Ishikawa (cell line): ENCODE data around the gene KRTAP19-8.

Source experiments
- CEBPB ChIP-seq: IDR thresholded peaks from 2 replicates; pipeline ENCODE4 v1.6.1; 2012
- CREB1 ChIP-seq: IDR thresholded peaks from 2 replicates; pipeline ENCODE4 v1.6.1; 2012; ENCODE audit warnings: low read depth
- EGR1 ChIP-seq: IDR thresholded peaks from 2 replicates; pipeline ENCODE4 v1.6.1; 2012
- EP300 ChIP-seq: IDR thresholded peaks from 2 replicates; pipeline ENCODE4 v1.6.1; 2012; ENCODE audit warnings: borderline replicate concordance
- FOXM1 ChIP-seq: IDR thresholded peaks from 2 replicates; pipeline ENCODE4 v1.6.1; 2012; ENCODE audit warnings: low read depth, borderline replicate concordance
- NFIC ChIP-seq: IDR thresholded peaks from 2 replicates; pipeline ENCODE4 v1.6.1; 2012
- RAD21 ChIP-seq: IDR thresholded peaks from 2 replicates; pipeline ENCODE4 v1.6.1; 2012; ENCODE audit warnings: low read depth
- TAF1 ChIP-seq: IDR thresholded peaks from 2 replicates; pipeline ENCODE4 v1.6.1; 2012; ENCODE audit warnings: low read depth, mild to moderate bottlenecking
- TCF12 ChIP-seq: IDR thresholded peaks from 2 replicates; pipeline ENCODE4 v1.6.1; 2012; ENCODE audit warnings: low read depth
- TEAD4 ChIP-seq: IDR thresholded peaks from 2 replicates; pipeline ENCODE4 v1.6.1; 2012
- YY1 ChIP-seq: IDR thresholded peaks from 2 replicates; pipeline ENCODE4 v1.6.1; 2012; ENCODE audit warnings: low read depth
- ZBTB7A ChIP-seq: IDR thresholded peaks from 2 replicates; pipeline ENCODE4 v1.6.1; 2012; ENCODE audit warnings: low read depth
- TF ChIP-seq, protein P1 (sequence below): IDR thresholded peaks from 2 replicates; pipeline ENCODE4 v1.6.1; 2012
- TF ChIP-seq, protein P2 (sequence below): IDR thresholded peaks from 2 replicates; pipeline ENCODE4 v1.6.1; 2012
- TF ChIP-seq, protein P3 (sequence below): IDR thresholded peaks from 2 replicates; pipeline ENCODE4 v1.6.1; 2012; ENCODE audit warnings: low read depth, mild to moderate bottlenecking

The KRTAP19-8 gene

GRCh38 chr21:31078216-31078615 is 39.9 kb upstream of the KRTAP19-8 start:
- TF ChIP-seq NFIC (no peak), ZBTB7A (no peak), EGR1 (no peak)
- TF ChIP-seq, protein P1, sequence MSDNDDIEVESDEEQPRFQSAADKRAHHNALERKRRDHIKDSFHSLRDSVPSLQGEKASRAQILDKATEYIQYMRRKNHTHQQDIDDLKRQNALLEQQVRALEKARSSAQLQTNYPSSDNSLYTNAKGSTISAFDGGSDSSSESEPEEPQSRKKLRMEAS = no peak

GRCh38 chr21:31075848-31076247 is 37.6 kb upstream of the KRTAP19-8 start:
- no peak for TF ChIP-seq TEAD4
- TF ChIP-seq, protein P2, sequence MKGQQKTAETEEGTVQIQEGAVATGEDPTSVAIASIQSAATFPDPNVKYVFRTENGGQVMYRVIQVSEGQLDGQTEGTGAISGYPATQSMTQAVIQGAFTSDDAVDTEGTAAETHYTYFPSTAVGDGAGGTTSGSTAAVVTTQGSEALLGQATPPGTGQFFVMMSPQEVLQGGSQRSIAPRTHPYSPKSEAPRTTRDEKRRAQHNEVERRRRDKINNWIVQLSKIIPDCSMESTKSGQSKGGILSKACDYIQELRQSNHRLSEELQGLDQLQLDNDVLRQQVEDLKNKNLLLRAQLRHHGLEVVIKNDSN = no peak
- TF ChIP-seq EGR1 = no peak
- TF ChIP-seq CEBPB = peak; percentile 61
- TF ChIP-seq TCF12 = no peak
- TF ChIP-seq TAF1 = no peak
- TF ChIP-seq, protein P1 = no peak

- TF ChIP-seq TAF1 = no peak
- TF ChIP-seq CREB1 = no peak
Measured at GRCh38 chr21:31072533-31072932, 34.3 kb upstream of the KRTAP19-8 start.

- TF ChIP-seq TAF1 (no peak), FOXM1 (no peak), CREB1 (no peak), EGR1 (no peak), NFIC (no peak), TCF12 (no peak)
- TF ChIP-seq, protein P1 = no peak
Measured at GRCh38 chr21:31064803-31065202, 26.5 kb upstream of the KRTAP19-8 start.

GRCh38 chr21:31052489-31053142 is 14.3 kb upstream of the KRTAP19-8 start:
- TF ChIP-seq EGR1 (no peak), TEAD4 (no peak), NFIC (no peak), TCF12 (no peak), ZBTB7A (no peak), YY1 (no peak), EP300 (no peak), CREB1 (no peak)
- TF ChIP-seq, protein P1 = no peak
- TF ChIP-seq, protein P3, sequence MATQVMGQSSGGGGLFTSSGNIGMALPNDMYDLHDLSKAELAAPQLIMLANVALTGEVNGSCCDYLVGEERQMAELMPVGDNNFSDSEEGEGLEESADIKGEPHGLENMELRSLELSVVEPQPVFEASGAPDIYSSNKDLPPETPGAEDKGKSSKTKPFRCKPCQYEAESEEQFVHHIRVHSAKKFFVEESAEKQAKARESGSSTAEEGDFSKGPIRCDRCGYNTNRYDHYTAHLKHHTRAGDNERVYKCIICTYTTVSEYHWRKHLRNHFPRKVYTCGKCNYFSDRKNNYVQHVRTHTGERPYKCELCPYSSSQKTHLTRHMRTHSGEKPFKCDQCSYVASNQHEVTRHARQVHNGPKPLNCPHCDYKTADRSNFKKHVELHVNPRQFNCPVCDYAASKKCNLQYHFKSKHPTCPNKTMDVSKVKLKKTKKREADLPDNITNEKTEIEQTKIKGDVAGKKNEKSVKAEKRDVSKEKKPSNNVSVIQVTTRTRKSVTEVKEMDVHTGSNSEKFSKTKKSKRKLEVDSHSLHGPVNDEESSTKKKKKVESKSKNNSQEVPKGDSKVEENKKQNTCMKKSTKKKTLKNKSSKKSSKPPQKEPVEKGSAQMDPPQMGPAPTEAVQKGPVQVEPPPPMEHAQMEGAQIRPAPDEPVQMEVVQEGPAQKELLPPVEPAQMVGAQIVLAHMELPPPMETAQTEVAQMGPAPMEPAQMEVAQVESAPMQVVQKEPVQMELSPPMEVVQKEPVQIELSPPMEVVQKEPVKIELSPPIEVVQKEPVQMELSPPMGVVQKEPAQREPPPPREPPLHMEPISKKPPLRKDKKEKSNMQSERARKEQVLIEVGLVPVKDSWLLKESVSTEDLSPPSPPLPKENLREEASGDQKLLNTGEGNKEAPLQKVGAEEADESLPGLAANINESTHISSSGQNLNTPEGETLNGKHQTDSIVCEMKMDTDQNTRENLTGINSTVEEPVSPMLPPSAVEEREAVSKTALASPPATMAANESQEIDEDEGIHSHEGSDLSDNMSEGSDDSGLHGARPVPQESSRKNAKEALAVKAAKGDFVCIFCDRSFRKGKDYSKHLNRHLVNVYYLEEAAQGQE = no peak
- TF ChIP-seq, protein P2 = no peak

DNA sequence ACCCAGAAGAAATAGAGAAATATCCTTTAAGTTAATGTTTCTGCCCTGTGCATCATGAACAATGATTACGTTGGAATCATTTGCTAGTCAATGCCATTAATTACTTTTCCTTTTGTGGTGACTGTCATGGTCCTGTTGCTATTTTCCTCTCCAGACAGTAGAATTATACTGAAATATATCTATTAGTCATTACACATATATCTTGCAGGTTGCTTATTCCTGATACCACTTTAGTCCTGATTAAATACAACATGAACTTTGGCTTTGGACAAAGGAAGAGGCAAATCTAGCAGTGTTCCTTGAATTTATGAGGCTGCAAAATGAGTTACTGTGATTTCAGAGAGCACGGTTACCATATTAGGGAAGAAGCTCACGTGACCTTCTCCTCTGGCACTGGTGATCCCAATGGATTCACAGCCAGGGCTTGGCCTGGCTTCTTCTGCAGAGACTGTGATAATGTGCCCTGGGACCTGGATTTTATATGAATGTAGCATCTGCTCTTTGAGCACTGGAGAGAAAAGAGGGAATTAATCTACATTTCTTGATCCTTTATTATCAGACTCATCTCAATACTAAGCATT is 12.4 kb upstream of the KRTAP19-8 start:
- TF ChIP-seq, protein P2 = peak; percentile 44; the same call in 1 of the 2 replicates
- no peak for TF ChIP-seq TCF12

DNA sequence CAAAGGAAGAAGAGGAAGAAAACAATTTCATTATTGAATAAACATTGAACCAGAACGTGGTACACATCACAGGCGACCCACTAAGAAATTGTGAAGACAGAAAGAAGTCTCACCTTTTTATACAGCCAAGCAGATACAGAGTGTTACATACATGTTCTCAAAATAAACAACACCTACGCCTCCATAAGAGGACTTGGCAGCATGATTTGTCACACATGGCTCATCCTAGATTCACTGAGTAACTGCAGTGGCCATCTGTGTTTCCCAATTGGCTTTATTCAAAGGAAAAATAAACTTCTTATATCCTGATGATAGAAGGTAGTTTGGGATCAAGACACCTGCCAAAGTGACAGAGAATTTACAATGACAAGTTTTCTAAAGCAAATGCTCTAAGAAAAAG is 7.6 kb upstream of the KRTAP19-8 start:
- TF ChIP-seq CREB1 (no peak), YY1 (no peak), ZBTB7A (no peak), TAF1 (no peak), NFIC (no peak), CEBPB (no peak), EP300 (no peak), TCF12 (no peak), FOXM1 (no peak), RAD21 (no peak), TEAD4 (no peak), EGR1 (no peak)
- TF ChIP-seq, protein P1 = no peak
- TF ChIP-seq, protein P3 = no peak
- TF ChIP-seq, protein P2 = no peak
